Calu3 (cell line): ENCODE measurements around the gene TOPAZ1. TPM values are rescaled to one million over a fixed set of nuclear protein-coding genes. Genes with fewer than 3 reads are reported as not detected.

ENCODE experiments used
- BruUV-seq: library from RNA; stranded (reverse); fragments of 400-500 nt; replicated peaks from 2 replicates; lab custom pipeline; 2021; lab: Mats Ljungman, UMichigan
- CTCF ChIA-PET: fragments of 300-600 bp; sonication (Branson Sonifier 250); formaldehyde crosslinking; loops from one replicate; lab custom pipeline; 2022; ENCODE audit warnings: antibody characterized with exemption; lab: Charles Lee
- DNase-seq: peaks from one replicate; pipeline ENCODE4 v3.0.0; 2022
- H3K27ac Mint-ChIP-seq: one replicate; pipeline ENCODE4 v1.8.0; 2022; ENCODE audit warnings: mixed read lengths; ENCODE audit not compliant: unreplicated experiment
- H3K27me3 Mint-ChIP-seq: one replicate; pipeline ENCODE4 v1.8.0; 2022; ENCODE audit warnings: mixed read lengths; ENCODE audit not compliant: unreplicated experiment
- H3K36me3 Mint-ChIP-seq: one replicate; pipeline ENCODE4 v1.8.0; 2022; ENCODE audit warnings: mild to moderate bottlenecking, moderate library complexity, mixed read lengths; ENCODE audit not compliant: insufficient read depth, unreplicated experiment
- H3K4me1 Mint-ChIP-seq: one replicate; pipeline ENCODE4 v1.8.0; 2022; ENCODE audit warnings: mild to moderate bottlenecking, low read depth, mixed read lengths; ENCODE audit not compliant: unreplicated experiment
- H3K4me3 Mint-ChIP-seq: one replicate; pipeline ENCODE4 v1.8.0; 2022; ENCODE audit warnings: mild to moderate bottlenecking, low read depth, moderate library complexity, mixed read lengths; ENCODE audit not compliant: unreplicated experiment
- H3K9me3 Mint-ChIP-seq: one replicate; pipeline ENCODE4 v1.8.0; 2022; ENCODE audit warnings: low read depth, mixed read lengths; ENCODE audit not compliant: unreplicated experiment
- CTCF ChIP-seq: fragments of 200-600 bp; IDR thresholded peaks from one replicate; pipeline ENCODE4 v1.8.0; 2022; ENCODE audit warnings: antibody characterized with exemption; ENCODE audit not compliant: unreplicated experiment
- intact Hi-C: fragments of 100-400 bp; cut with micrococcal nuclease; formaldehyde crosslinking; loops from one replicate; pipeline ENCODE4 v1.10.0; 2022; ENCODE audit not compliant: unreplicated experiment
- total RNA-seq: library from RNA; stranded (reverse); gene quantifications from 2 replicates; pipeline ENCODE4 v1.2.3, GENCODE V29; 2022

The TOPAZ1 gene
- total RNA-seq, 1 experiment from 2014 or later = not detected

DNA sequence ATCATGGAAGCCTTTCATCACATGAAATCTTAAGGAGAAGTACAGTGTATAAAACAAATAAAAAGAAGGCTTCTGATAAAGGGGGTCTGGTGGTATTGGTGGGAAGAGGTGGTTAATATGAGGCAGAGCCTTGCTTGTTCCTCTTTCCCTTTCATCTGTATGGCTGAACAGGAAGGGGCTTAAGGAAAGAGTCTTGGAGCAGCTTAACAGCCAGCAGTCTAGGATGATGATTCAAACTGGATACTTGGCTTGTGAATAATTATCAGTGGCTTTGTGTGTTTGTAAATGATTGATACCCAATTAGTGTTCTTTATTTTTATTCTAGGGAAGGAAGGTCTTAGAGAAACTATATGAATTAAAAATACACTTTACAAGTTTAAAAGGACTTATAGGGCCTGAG lies 67.8 kb downstream of the TOPAZ1 start:
- no peak for DNase-seq
- Mint-ChIP-seq H3K27ac (no peak overlapping the region), H3K4me3 (no peak overlapping the region), H3K4me1 (no peaks in the 10 kb centered on the region), H3K36me3 (no peaks in the 10 kb centered on the region), H3K27me3 (no peaks in the 10 kb centered on the region), H3K9me3 (no peaks in the 10 kb centered on the region)
- CTCF ChIA-PET = no interaction called here
- intact Hi-C loops = no loop called here
- no TSS peak for BruUV-seq
- no peak for TF ChIP-seq CTCF

DNA sequence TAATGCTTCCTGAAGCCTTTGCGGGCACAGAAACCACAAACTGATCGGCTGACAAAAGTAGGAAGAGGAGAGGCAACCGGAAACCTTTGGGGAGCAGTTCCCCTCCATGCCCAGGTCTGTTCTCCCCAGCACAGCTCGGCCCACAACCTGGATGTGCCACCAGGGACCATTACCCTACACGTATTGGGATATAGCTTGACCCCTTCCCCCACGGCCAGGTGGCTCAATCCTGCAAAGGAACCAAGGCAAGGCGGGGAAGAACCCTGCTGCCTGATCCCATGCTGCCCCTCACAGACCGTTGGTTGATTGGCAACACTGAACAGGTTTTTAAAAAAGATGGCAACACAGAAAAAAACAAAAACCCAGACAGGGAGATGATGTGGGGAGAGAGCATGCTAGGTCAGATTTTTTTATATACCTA lies 77.2 kb downstream of the TOPAZ1 start:
- CTCF ChIA-PET = no interaction called here
- no TSS peak for BruUV-seq
- H3K27me3 Mint-ChIP-seq = no peaks in the 10 kb centered on the region
- H3K36me3 Mint-ChIP-seq = no peaks in the 10 kb centered on the region
- TF ChIP-seq CTCF = no peak
- H3K4me3 Mint-ChIP-seq = no peak overlapping the region
- intact Hi-C loops = no loop called here
- H3K27ac Mint-ChIP-seq = no peak overlapping the region
- no peaks in the 10 kb centered on the region for H3K4me1 Mint-ChIP-seq
- DNase-seq = no peak
- H3K9me3 Mint-ChIP-seq = peaks cover 3% of the 10 kb centered on the region

GRCh38 chr3:44321335-44321734 lies 79.6 kb downstream of the TOPAZ1 start:
- CTCF ChIA-PET = interaction anchor here (0.7 kb wide), 1 partner anchor 8 kb away, joined by 3 read pairs; no protein-coding TSS in a partner anchor
- H3K4me1 Mint-ChIP-seq = no peaks in the 10 kb centered on the region

DNA sequence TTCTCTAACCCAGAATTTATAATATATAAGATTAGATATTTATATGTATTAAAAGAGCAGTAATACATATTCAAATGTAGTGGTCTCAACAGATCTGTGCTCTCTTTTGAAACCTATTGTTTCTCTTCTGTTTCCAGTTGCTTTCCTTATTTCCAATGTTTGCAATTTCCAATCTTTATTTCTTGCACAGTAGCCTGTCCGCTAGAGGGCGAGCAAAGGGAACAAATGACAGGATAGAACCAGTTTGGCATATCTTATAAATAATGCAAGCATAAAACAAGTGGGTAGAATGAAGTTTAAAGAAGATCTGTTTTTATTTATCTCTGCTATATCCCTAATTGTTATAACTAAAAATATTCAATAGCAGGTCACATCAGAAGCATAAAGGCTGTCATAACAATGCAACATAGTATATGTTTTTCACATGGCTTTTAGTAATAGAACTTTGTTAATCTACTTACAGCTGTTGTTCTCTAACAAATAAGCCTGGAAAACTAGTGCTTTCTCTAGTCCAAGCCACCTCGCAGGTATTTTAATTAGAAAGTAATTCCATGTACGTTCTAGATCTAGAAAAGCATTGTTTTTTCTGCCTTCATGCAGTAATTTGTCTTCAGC lies 81.8 kb downstream of the TOPAZ1 start:
- intact Hi-C loops = loop anchor here (2.0 to 5.0 kb wide), 2 partner anchors 207 to 299 kb away; no protein-coding TSS in a partner anchor
- Mint-ChIP-seq H3K9me3 (no peaks in the 10 kb centered on the region), H3K27me3 (no peaks in the 10 kb centered on the region), H3K36me3 (no peaks in the 10 kb centered on the region), H3K4me1 (no peaks in the 10 kb centered on the region), H3K4me3 (no peak overlapping the region), H3K27ac (no peak overlapping the region)
- peak; percentile 53 for TF ChIP-seq CTCF
- BruUV-seq = no TSS peak
- DNase-seq = peak; percentile 73
- CTCF ChIA-PET = interaction anchor here (0.6 to 2.0 kb wide), 4 partner anchors 15 to 758 kb away, joined by 3 to 4 read pairs (median 4); partner anchors contain the start of genes TCAIM and ZNF35

More at GRCh38 chr3:44321335-44321734, 79.6 kb downstream of the TOPAZ1 start:
- H3K9me3 Mint-ChIP-seq = peaks cover 3% of the 10 kb centered on the region
- TF ChIP-seq CTCF = no peak
- intact Hi-C loops = loop anchor here (5.0 kb wide), 1 partner anchor 301 kb away; no protein-coding TSS in a partner anchor
- H3K36me3 Mint-ChIP-seq = no peaks in the 10 kb centered on the region
- no TSS peak for BruUV-seq
- no peak overlapping the region for H3K4me3 Mint-ChIP-seq
- DNase-seq = no peak
- no peak overlapping the region for H3K27ac Mint-ChIP-seq
- H3K27me3 Mint-ChIP-seq = no peaks in the 10 kb centered on the region
